ENCODE measurements around the gene RGL2. TPM values are rescaled to one million over a fixed set of nuclear protein-coding genes. Genes with fewer than 3 reads are reported as not detected.

The RGL2 gene
- polyA plus RNA-seq, 1 of the 3 experiments (the other 2 are of a cell fraction): 59.4 TPM

DNA sequence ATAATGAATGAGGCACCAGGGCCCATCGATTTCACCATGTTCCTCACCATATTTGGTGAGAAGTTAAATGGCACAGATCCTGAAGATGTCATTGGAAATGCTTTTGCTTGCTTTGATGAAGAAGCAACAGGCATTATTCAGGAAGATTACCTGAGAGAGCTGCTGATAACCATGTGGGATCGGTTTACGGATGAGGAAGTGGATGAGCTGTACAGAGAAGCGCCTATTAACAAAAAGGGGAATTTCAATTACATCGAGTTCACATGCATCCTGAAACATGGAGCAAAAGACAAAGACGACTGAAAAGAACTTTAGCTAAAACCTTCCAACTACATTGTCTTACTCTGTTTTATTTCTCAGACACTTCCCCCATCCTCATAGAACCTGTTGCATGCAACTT is 40.5 kb upstream of the RGL2 start:
- ChIA-PET CTCF (interaction anchor here (1.0 kb wide), 1 partner anchor 40 kb away, joined by 4 read pairs; no protein-coding TSS in a partner anchor), POLR2A (no interaction called here)
- no peak for TF ChIP-seq GABPA (IDR thresholded peaks at IDR 0.05; ENCODE audit: low read depth)
- no peak for TF ChIP-seq GATA2 (CRISPR knock-in tag; IDR thresholded peaks at IDR 0.05)
- TF ChIP-seq RXRA (IDR thresholded peaks at IDR 0.05; ENCODE audit: borderline replicate concordance, low read depth): no peak
- no peak for TF ChIP-seq YY1 (IDR thresholded peaks at IDR 0.05; ENCODE audit: low read depth)
- no peak for TF ChIP-seq ELF1 (IDR thresholded peaks at IDR 0.05)
- TF ChIP-seq CHD2 (IDR thresholded peaks at IDR 0.05; ENCODE audit: low read length, partially characterized antibody): no peak
- TF ChIP-seq NRF1 (IDR thresholded peaks at IDR 0.05; ENCODE audit: low read depth, low read length): no peak
- TF ChIP-seq TAF1 (IDR thresholded peaks at IDR 0.05; ENCODE audit: borderline replicate concordance, low read depth, low read length): no peak
- TF ChIP-seq RFX5 (IDR thresholded peaks at IDR 0.05; ENCODE audit: low read length): no peak
- TF ChIP-seq TCF12 (IDR thresholded peaks at IDR 0.05): no peak
- no peak for TF ChIP-seq MEF2A (IDR thresholded peaks at IDR 0.05; ENCODE audit: borderline replicate concordance, low read depth)
- no peak for TF ChIP-seq FOXJ3 (CRISPR knock-in tag; IDR thresholded peaks at IDR 0.05)
- TF ChIP-seq EZH2phosphoT487 (IDR thresholded peaks at IDR 0.05; ENCODE audit: borderline replicate concordance, low read depth): no peak
- no peak for TF ChIP-seq NFIC (IDR thresholded peaks at IDR 0.05; ENCODE audit: borderline replicate concordance)
- TF ChIP-seq, protein P1, sequence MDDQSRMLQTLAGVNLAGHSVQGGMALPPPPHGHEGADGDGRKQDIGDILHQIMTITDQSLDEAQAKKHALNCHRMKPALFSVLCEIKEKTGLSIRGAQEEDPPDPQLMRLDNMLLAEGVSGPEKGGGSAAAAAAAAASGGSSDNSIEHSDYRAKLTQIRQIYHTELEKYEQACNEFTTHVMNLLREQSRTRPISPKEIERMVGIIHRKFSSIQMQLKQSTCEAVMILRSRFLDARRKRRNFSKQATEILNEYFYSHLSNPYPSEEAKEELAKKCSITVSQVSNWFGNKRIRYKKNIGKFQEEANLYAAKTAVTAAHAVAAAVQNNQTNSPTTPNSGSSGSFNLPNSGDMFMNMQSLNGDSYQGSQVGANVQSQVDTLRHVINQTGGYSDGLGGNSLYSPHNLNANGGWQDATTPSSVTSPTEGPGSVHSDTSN (IDR thresholded peaks at IDR 0.05): no peak
- TF ChIP-seq, protein P2, sequence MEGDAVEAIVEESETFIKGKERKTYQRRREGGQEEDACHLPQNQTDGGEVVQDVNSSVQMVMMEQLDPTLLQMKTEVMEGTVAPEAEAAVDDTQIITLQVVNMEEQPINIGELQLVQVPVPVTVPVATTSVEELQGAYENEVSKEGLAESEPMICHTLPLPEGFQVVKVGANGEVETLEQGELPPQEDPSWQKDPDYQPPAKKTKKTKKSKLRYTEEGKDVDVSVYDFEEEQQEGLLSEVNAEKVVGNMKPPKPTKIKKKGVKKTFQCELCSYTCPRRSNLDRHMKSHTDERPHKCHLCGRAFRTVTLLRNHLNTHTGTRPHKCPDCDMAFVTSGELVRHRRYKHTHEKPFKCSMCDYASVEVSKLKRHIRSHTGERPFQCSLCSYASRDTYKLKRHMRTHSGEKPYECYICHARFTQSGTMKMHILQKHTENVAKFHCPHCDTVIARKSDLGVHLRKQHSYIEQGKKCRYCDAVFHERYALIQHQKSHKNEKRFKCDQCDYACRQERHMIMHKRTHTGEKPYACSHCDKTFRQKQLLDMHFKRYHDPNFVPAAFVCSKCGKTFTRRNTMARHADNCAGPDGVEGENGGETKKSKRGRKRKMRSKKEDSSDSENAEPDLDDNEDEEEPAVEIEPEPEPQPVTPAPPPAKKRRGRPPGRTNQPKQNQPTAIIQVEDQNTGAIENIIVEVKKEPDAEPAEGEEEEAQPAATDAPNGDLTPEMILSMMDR (IDR thresholded peaks at IDR 0.05): no peak
- no peak for TF ChIP-seq MXI1 (IDR thresholded peaks at IDR 0.05; ENCODE audit: low read depth, low read length)
- TF ChIP-seq, protein P3, sequence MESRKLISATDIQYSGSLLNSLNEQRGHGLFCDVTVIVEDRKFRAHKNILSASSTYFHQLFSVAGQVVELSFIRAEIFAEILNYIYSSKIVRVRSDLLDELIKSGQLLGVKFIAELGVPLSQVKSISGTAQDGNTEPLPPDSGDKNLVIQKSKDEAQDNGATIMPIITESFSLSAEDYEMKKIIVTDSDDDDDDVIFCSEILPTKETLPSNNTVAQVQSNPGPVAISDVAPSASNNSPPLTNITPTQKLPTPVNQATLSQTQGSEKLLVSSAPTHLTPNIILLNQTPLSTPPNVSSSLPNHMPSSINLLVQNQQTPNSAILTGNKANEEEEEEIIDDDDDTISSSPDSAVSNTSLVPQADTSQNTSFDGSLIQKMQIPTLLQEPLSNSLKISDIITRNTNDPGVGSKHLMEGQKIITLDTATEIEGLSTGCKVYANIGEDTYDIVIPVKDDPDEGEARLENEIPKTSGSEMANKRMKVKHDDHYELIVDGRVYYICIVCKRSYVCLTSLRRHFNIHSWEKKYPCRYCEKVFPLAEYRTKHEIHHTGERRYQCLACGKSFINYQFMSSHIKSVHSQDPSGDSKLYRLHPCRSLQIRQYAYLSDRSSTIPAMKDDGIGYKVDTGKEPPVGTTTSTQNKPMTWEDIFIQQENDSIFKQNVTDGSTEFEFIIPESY (IDR thresholded peaks at IDR 0.05; ENCODE audit: borderline replicate concordance, low read depth): no peak
- TF ChIP-seq MAX (IDR thresholded peaks at IDR 0.05; ENCODE audit: low read depth): no peak
- TF ChIP-seq JUND (IDR thresholded peaks at IDR 0.05): no peak
- Histone ChIP-seq H3K9ac (no peak overlapping the region), H4K20me1 (ENCODE audit: insufficient read depth) (no peaks in the 10 kb centered on the region), H3F3A (replicated peaks; ENCODE audit: insufficient read depth) (no peaks in the 10 kb centered on the region), H3K9me3 (no peaks in the 10 kb centered on the region), H3K9me2 (no peaks in the 10 kb centered on the region), H3K4me2 (no peak overlapping the region), H3K27me3 (ENCODE audit: insufficient read depth) (no peaks in the 10 kb centered on the region), H2AFZ (ENCODE audit: low read depth) (no peak overlapping the region), H3K27ac (ENCODE audit: low read depth in 2 of 2, low read length in 1 of 2) (no peak overlapping the region), H3K4me1 (ENCODE audit: control insufficient read depth in 1 of 2, insufficient read depth in 2 of 2, low read depth in 1 of 2, low read length in 1 of 2) (no peaks in the 10 kb centered on the region), H3K36me3 (replicated peaks in 1 of 2; ENCODE audit: control insufficient read depth in 1 of 2, insufficient read depth in 2 of 2, low read length in 1 of 2) (no peaks in the 10 kb centered on the region), H3K4me3 (ENCODE audit: low read depth in 2 of 2, low read length in 1 of 2) (no peak overlapping the region), H3K79me2 (ENCODE audit: insufficient read depth) (no peaks in the 10 kb centered on the region)
- DNase-seq: no peak
- 87% methylated on average over 6 of the region's 6 CpGs for WGBS (ENCODE audit: low lambda C conversion rate)
